OCI-LY7 (cell line): ENCODE measurements around the gene VKORC1.

Experiments used
- CTCF ChIP-seq: fragments of 200-600 bp; sonication (generic); conservative IDR thresholded peaks from 2 replicates; pipeline ENCODE4 v1.5.1; 2014; ENCODE audit warnings: mild to moderate bottlenecking, antibody characterized with exemption, low read length, moderate library complexity, mixed read lengths
- EZH2phosphoT487 ChIP-seq: fragments of 200-600 bp; sonication (generic); IDR thresholded peaks from 2 replicates; pipeline ENCODE4 v1.6.1; 2018; ENCODE audit warnings: low read depth, borderline replicate concordance, mild to moderate bottlenecking, mixed run types, antibody characterized with exemption, low read length, moderate library complexity, mixed read lengths

DNA sequence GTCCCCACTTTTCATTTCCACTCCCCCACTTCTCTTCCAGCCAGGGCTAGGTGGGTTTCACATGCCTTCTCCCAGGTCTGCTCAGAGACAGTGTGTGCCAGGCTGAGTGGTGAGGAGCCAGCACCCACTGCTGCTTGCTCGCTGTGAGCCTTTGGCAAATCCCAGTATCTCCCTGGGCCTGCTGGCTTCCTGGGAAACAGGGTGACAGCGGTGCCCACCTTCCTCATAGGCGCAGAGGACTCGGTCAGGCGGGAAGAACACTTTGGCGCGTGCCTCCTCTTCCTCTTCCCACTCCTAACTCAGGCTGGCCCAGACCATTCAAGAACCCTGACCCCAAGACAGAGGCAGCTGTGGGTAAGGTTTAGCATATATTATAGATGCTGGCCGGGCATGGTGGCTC lies 5.4 kb downstream of the VKORC1 start:
- no peak for TF ChIP-seq CTCF
- no peak for TF ChIP-seq EZH2phosphoT487
